NCI-H128 (cell line): ENCODE data around the gene VMP1.
"Not testable (repeated sequence)": the region's sequence is repeated elsewhere in the genome, so short reads cannot be mapped to it uniquely, and the experiment has no call there.

Source experiments
- DNase-seq: peaks from one replicate; lab custom pipeline; 2025; ENCODE audit not compliant: unreplicated experiment; lab: John Stamatoyannopoulos, UW

Gene VMP1

GRCh38 chr17:59856859-59857794 is 149.7 kb downstream of the VMP1 start:
- no peak for DNase-seq

- no peak for DNase-seq
Measured at GRCh38 chr17:59858167-59858816, 150.8 kb downstream of the VMP1 start.

- DNase-seq: no peak
Measured at GRCh38 chr17:59858932-59859331, 151.5 kb downstream of the VMP1 start.

DNA sequence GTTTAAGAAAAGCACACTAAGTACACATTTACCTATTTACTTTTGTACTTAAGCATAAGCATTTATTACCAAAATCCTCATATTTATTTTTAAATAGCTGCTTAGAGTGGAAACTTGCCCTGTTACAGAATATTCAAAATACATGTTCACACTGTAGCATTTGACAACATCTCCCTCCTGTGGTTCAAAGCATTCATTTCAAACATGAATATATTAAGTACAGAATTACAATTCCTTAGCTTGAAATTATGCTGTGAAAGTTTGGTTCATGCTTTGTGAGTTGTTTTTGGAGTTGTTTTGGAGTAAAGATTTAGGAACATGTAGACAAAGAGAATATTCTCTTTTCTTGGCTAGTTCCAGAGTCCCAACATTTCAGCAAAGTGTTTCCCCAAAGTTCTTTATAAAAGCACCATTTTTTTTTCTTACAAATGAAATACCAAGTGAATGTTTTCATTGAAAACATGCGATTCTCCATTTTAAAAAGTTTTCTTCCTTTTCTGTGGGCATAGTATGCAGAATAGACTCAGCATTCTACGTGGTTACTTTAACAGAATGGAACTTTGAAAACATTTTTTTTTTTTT is 152.1 kb downstream of the VMP1 start:
- no peak for DNase-seq

DNA sequence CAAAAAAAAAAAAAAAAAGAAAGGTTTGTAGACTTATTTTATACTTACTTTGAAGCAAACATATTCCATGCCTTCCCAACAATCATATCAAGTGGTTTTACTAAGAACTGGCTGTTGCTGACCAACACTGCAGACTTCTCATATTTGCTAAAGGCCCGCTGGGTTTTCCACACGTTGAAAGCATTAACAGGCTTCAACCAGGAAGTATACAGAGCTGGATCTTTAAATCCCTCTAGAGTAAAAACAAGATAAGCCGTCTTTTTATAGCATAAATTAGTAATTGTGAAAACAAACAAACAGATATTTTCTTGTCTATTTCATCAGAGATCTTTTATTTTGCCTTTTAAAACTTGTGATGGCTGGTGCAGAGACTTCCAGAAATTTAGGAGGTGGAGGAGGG is 156.2 kb downstream of the VMP1 start:
- DNase-seq: no peak

GRCh38 chr17:59869941-59870218 is 162.4 kb downstream of the VMP1 start:
- DNase-seq: no peak

GRCh38 chr17:59870482-59870881 is 163.0 kb downstream of the VMP1 start:
- DNase-seq: no peak

GRCh38 chr17:59872351-59872750 is 164.9 kb downstream of the VMP1 start:
- DNase-seq: no peak

DNA sequence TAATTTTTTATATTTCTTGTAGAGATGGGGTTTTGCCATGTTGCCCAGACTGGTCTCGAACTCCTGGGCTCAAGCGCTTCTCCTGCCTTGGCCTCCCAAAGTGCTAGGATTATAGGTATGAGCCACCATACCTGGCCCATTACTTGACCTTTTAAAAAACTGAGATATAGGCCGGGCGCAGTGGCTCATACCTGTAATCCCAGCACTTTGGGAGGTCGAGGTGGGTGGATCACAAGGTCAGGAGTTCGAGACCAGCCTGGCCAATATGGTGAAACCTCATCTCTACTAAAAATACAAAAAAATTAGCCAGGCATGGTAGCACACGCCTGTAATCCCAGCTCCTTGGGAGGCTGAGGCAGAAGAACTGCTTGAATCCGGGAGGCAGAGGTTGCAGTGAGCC is 166.0 kb downstream of the VMP1 start:
- DNase-seq: not testable (repeated sequence)

GRCh38 chr17:59874376-59874775 is 166.9 kb downstream of the VMP1 start:
- DNase-seq: no peak

GRCh38 chr17:59876107-59876506 is 168.7 kb downstream of the VMP1 start:
- no peak for DNase-seq

DNA sequence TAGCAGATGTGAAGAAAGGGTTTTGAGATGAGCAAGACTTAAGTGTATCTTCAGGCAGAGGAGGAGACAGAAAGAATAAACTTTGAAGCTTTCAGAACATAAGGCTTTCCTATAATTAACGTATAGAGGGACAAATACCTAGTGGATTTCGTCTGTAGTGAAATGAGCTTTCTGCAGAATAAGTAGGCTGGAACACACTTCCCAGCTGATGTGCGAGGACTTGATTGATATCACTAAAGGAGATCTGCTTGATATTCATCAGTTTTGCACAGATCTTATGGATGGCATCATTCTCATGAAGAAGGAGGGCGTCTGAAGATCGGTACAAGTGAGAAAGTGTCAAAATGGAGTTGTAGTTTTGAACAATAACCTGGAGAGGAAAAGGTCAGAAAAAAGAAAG is 170.5 kb downstream of the VMP1 start:
- no peak for DNase-seq

- no peak for DNase-seq
Measured at GRCh38 chr17:59878624-59879023, 171.2 kb downstream of the VMP1 start.

DNA sequence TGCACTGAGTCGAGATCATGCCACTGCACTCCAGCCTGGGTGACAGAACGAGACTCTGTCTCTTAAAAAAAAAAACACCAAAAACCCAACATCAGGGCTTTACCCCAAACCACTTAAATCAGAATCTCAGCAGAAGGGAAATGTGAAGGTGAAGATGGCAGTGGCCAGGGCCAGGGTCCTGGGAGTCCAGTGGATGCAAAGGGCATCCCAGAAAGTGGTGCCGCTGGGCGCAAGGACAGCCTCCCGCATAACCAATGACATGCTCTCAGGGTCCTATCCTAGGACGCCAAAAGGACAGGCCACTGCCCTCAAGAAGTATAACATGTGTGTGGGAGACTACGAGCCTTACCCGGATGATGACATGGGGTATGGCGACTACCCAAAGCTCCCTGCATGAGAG is 177.4 kb downstream of the VMP1 start:
- DNase-seq: no peak

DNA sequence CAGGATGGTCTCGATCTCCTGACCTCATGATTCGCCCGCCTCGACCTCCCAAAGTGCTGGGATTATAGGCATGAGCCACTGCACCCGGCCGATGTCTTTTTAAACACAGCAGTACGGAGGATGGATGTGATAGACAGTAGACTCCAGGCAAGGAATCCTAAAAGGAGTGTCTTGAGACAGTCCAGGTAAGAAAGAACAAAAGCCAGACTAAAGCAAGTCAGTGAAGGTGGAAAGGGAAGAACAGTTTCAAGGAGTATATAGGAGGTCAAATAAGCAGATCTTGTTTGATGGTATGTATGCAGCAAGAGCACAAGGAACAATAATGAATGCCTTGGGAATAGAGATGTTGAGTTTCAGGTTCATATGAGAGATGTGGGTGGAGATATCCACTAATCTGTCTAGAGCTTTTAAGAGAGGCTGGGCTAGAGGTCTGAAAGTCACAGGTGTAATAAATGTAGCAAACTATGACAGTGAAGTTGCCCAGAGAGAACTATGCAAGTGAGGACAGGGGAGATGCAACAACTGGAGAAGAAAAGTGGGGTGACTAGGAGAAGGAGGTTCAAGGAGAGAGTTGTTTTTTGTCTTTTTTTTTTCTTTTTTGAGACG is 180.8 kb downstream of the VMP1 start:
- DNase-seq: no peak

DNA sequence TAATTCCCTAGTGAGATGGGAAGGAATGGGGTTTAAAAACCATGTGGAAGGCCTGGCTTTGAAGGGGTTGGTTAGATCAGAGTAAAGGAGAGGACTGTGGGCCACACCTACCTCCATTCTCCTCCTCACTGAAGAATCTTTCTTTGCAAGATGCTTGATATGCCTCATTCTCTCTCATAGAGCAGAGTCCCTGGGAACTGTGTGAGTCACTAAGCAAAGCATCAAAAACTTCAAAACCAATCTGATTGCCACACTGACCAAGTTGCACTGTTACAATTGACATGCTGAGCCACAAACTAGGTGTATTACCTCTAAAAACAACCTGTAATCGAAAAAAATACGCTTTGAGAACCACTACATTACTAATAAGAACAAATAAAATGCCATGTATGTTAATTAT is 183.3 kb downstream of the VMP1 start:
- DNase-seq: no peak
